Calu3 (cell line): ENCODE data around the gene TMEM39A. TPM values are rescaled to one million over a fixed set of nuclear protein-coding genes. Genes with fewer than 3 reads are reported as not detected.

Experiments
- BruUV-seq: library from RNA; stranded (reverse); fragments of 400-500 nt; replicated peaks from 2 replicates; lab custom pipeline; 2021; lab: Mats Ljungman, UMichigan
- CTCF ChIA-PET: fragments of 300-600 bp; sonication (Branson Sonifier 250); formaldehyde crosslinking; loops from one replicate; lab custom pipeline; 2022; ENCODE audit warnings: antibody characterized with exemption; lab: Charles Lee
- DNase-seq: peaks from one replicate; pipeline ENCODE4 v3.0.0; 2022
- H3K27ac Mint-ChIP-seq: one replicate; pipeline ENCODE4 v1.8.0; 2022; ENCODE audit warnings: mixed read lengths; ENCODE audit not compliant: unreplicated experiment
- H3K27me3 Mint-ChIP-seq: one replicate; pipeline ENCODE4 v1.8.0; 2022; ENCODE audit warnings: mixed read lengths; ENCODE audit not compliant: unreplicated experiment
- H3K36me3 Mint-ChIP-seq: one replicate; pipeline ENCODE4 v1.8.0; 2022; ENCODE audit warnings: mild to moderate bottlenecking, moderate library complexity, mixed read lengths; ENCODE audit not compliant: insufficient read depth, unreplicated experiment
- H3K4me1 Mint-ChIP-seq: one replicate; pipeline ENCODE4 v1.8.0; 2022; ENCODE audit warnings: mild to moderate bottlenecking, low read depth, mixed read lengths; ENCODE audit not compliant: unreplicated experiment
- H3K4me3 Mint-ChIP-seq: one replicate; pipeline ENCODE4 v1.8.0; 2022; ENCODE audit warnings: mild to moderate bottlenecking, low read depth, moderate library complexity, mixed read lengths; ENCODE audit not compliant: unreplicated experiment
- H3K9me3 Mint-ChIP-seq: one replicate; pipeline ENCODE4 v1.8.0; 2022; ENCODE audit warnings: low read depth, mixed read lengths; ENCODE audit not compliant: unreplicated experiment
- CTCF ChIP-seq: fragments of 200-600 bp; IDR thresholded peaks from one replicate; pipeline ENCODE4 v1.8.0; 2022; ENCODE audit warnings: antibody characterized with exemption; ENCODE audit not compliant: unreplicated experiment
- intact Hi-C: fragments of 100-400 bp; cut with micrococcal nuclease; formaldehyde crosslinking; loops from one replicate; pipeline ENCODE4 v1.10.0; 2022; ENCODE audit not compliant: unreplicated experiment
- total RNA-seq: library from RNA; stranded (reverse); gene quantifications from 2 replicates; pipeline ENCODE4 v1.2.3, GENCODE V29; 2022

The TMEM39A gene
- total RNA-seq, 1 experiment from 2014 or later = 54.3 TPM

GRCh38 chr3:119469418-119470189 lies 6.2 kb upstream of the TMEM39A start:
- no peak for TF ChIP-seq CTCF
- Mint-ChIP-seq H3K27me3 (no peaks in the 10 kb centered on the region), H3K4me3 (peak overlapping the region; percentile 85), H3K36me3 (peaks cover 20% of the 10 kb centered on the region), H3K27ac (no peak overlapping the region), H3K4me1 (peaks cover 14% of the 10 kb centered on the region), H3K9me3 (no peaks in the 10 kb centered on the region)
- intact Hi-C loops = loop anchor here (10.0 kb wide), 1 partner anchor 205 kb away; the partner anchor contains the start of gene COX17
- no TSS peak for BruUV-seq
- DNase-seq = no peak
- CTCF ChIA-PET = interaction anchor here (0.6 kb wide), 1 partner anchor 669 kb away, joined by 3 read pairs; no protein-coding TSS in a partner anchor

- CTCF ChIA-PET = no interaction called here
- BruUV-seq = no TSS peak
These were observed 4.6 kb upstream of the TMEM39A start for GRCh38 chr3:119468041-119468440.

GRCh38 chr3:119457246-119457645 lies 6.2 kb downstream of the TMEM39A start:
- no peak overlapping the region for H3K4me3 Mint-ChIP-seq
- TF ChIP-seq CTCF = no peak
- intact Hi-C loops = no loop called here
- no peak for DNase-seq
- no peaks in the 10 kb centered on the region for H3K9me3 Mint-ChIP-seq
- H3K27ac Mint-ChIP-seq = no peak overlapping the region
- no peaks in the 10 kb centered on the region for H3K27me3 Mint-ChIP-seq
- BruUV-seq = no TSS peak
- peaks cover 23% of the 10 kb centered on the region for H3K36me3 Mint-ChIP-seq
- CTCF ChIA-PET = no interaction called here
- H3K4me1 Mint-ChIP-seq = no peaks in the 10 kb centered on the region

More at GRCh38 chr3:119468041-119468440, 4.6 kb upstream of the TMEM39A start:
- Mint-ChIP-seq H3K27me3 (no peaks in the 10 kb centered on the region), H3K9me3 (peaks cover 3% of the 10 kb centered on the region), H3K36me3 (peaks cover 31% of the 10 kb centered on the region), H3K27ac (peak overlapping the region; percentile 85), H3K4me1 (peaks cover 24% of the 10 kb centered on the region), H3K4me3 (peak overlapping the region; percentile 85)
- intact Hi-C loops = loop anchor here (10.0 kb wide), 1 partner anchor 207 kb away; the partner anchor contains the start of gene COX17
- TF ChIP-seq CTCF = no peak
- no peak for DNase-seq

- BruUV-seq = no TSS peak
- H3K9me3 Mint-ChIP-seq = no peaks in the 10 kb centered on the region
- H3K27ac Mint-ChIP-seq = no peak overlapping the region
- CTCF ChIA-PET = no interaction called here
- intact Hi-C loops = no loop called here
- H3K36me3 Mint-ChIP-seq = peaks cover 25% of the 10 kb centered on the region
- H3K4me3 Mint-ChIP-seq = no peak overlapping the region
- no peaks in the 10 kb centered on the region for H3K4me1 Mint-ChIP-seq
- TF ChIP-seq CTCF = no peak
- no peaks in the 10 kb centered on the region for H3K27me3 Mint-ChIP-seq
- no peak for DNase-seq
These were observed 6.9 kb downstream of the TMEM39A start for GRCh38 chr3:119456469-119456868.
